ENCODE data around the gene INCENP.

INCENP gene

DNA sequence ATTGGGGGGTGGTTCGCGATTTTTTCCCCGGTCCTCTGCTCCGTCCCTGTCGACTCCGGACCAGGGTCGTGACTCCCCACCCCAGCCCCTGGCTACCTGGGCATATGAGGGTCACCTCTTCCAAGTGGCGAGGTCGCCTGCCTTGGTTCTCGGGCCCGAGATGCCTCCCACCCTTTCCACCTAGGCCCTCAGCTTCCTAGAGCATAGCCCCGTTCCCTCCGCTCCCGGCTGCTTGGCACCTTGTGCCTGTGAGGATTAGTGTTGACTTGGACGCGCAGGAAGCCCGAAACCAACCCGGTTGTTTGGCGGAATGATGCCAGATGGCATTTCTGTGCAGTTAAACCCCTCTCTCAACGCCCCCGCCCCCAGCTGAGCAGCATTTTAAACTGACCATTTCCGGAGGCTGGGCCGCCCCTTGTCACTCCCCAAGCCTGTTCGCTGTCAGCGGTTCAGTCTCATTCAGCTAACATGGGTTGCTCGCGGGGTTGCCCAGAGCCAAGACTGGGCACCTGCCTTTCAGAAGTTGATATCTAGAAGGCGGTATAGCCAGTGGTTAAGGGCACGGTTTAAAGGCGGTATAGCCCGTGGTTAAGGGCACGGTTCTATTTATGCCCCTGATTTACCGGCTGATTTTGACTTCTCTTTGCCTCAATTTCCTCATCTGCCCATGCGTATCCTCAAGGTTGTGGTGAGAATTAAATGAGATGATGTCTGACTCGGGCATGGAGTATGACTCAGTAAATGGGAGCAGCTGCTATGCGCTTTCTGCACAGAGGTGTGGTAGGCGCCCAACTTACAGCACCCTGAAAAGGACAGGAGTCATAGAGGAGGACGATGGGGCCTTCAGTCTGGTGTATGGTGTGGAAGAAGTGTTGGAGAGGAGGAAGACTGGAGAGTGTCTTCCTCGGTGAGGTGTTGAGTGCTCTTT lies 639 bp downstream of the INCENP start:
- peak in 2 of 14 donors; percentile 32 to 44 for DNase-seq

DNA sequence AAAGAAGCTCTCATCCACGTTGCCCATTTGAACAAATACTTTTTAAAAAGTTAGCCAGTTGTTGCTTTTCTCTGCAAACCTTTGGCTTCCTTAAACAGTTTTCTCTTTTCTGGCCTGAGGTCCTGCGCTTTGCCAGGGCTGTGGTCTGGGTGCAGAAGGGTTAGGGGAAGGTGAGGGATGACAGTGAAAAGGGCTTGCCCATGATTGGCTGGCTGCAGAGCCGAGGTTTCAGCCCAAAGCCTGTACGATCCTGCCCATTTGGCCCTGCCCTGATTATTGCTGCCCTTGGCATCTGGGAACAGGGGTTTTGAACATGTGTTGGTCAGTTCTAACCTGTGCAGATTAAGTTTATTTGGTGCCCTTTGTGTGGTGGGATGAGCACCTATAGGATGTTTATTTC lies 1.5 kb downstream of the INCENP start:
- DNase-seq: no peak

GRCh38 chr11:62125881-62126280 lies 2.1 kb downstream of the INCENP start:
- no peak for DNase-seq

DNA sequence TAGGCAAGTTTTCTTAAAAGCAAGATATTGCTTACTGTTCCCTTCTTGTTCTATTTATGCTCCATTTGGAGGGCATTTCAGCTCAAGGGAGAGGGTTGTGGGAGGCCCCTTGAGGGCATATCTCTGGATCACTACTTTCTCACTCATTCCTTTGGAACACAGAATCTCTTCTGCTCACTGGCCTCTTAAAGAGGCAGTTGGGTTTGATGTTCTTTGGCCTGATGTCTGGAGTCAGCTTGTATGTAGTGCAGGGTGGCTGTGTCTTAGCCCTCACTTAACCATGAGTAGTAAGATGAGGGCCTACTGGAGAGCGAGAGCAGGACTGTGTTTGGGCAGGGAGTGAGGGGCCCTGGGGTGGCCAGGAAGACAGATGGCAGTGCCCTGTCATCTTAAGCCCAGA lies 3.6 kb downstream of the INCENP start:
- no peak for DNase-seq

GRCh38 chr11:62127941-62128770 lies 4.3 kb downstream of the INCENP start:
- DNase-seq: no peak

DNA sequence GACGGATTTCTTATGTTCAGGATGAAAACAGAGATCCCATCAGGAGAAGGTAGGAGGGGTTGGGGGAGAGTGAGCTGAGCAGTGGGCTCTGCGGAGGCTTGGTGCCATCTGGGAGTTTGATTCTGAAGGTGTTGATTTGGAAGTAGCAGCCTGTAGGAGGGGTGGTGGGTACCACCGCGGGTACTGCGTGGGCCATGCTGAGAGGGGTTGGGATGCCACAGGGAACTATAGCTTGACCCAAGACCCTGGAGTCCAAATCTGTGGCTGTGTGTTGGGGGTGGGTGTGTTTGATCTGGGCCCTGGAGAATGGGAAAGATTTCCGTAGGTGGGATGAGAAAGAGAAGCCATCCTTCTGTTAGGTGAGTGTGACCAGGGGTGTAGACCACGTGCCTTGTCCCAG lies 5.0 kb downstream of the INCENP start:
- no peak for DNase-seq

- DNase-seq: peak in 1 of 14 donors; percentile 15
These were observed 5.9 kb downstream of the INCENP start for GRCh38 chr11:62129590-62130282.

GRCh38 chr11:62130283-62131169 lies 6.7 kb downstream of the INCENP start:
- no peak for DNase-seq

DNA sequence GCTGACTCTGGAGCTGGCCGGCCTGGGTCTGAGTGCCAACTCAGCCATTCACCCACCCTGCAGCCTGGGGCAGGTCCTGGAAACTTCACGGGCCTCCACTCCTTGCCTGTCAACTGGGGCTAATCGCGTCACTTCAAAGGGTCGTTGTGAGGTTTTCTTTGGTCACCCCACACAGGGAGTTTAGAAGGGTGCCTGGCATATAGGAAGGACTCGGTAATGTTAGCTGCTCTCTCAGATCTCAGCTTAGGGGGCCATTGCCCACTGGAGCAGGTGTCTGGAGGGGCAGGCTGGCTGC lies 7.3 kb downstream of the INCENP start:
- DNase-seq: no peak

DNA sequence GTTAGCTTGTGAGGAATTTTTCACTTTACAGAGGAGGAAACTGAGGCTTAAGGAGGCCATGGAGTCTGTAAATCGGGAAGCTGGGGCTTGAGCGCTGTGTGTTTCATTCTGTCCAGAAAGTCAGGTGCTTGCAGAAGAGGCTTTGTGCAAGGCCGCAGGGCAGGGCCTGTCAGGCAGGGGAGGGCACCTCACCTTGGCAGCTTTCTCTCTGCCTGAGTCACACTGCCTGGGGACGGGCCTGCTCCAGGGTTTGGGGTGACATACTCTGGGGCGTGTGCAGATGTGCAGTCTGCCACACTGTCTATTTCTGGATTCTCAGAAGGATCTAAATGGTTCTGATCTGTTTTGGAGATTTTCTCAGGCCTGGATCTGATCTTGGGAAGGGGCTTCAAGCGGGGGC lies 8.4 kb downstream of the INCENP start:
- no peak for DNase-seq

GRCh38 chr11:62132689-62133293 lies 9.0 kb downstream of the INCENP start:
- no peak for DNase-seq

DNA sequence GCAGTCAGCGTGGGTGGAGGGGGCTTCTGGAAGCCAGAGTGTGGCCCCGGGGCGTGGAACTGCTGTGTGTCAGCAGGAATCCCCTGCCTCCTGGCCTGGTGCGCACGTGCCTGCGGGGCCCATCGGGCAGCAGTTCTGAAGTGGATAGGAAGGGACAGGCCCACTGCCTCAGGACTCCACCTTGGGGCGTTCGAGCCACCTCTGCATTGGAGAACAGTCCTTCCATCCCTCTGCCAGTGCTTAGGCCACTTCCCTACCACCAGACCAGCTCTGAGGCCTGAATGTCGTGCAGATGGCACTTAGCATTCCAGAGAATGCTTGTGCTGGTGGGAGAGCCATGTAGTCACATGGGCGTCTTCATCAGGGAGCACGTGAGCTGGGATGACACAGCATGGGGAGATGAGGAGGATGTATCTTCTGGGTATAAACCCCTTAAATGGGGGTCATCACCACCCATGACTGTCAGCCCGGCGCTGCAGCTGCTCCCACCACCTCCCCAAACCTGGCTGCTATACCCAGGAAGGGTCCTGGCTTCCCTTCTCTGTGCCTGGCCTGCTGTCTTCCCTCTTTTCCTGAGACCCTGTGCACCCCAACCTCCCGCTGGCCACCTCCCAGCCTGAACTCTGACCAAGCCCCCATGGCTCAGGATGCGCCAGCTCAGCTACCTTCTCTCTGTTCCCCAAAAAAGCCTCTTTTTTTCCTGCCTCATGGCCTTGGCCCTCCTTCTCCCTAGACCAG lies 9.7 kb downstream of the INCENP start:
- DNase-seq: no peak

- DNase-seq: peak in 2 of 14 donors; percentile 30 to 96
These were observed 13.6 kb downstream of the INCENP start for GRCh38 chr11:62137276-62137861.

DNA sequence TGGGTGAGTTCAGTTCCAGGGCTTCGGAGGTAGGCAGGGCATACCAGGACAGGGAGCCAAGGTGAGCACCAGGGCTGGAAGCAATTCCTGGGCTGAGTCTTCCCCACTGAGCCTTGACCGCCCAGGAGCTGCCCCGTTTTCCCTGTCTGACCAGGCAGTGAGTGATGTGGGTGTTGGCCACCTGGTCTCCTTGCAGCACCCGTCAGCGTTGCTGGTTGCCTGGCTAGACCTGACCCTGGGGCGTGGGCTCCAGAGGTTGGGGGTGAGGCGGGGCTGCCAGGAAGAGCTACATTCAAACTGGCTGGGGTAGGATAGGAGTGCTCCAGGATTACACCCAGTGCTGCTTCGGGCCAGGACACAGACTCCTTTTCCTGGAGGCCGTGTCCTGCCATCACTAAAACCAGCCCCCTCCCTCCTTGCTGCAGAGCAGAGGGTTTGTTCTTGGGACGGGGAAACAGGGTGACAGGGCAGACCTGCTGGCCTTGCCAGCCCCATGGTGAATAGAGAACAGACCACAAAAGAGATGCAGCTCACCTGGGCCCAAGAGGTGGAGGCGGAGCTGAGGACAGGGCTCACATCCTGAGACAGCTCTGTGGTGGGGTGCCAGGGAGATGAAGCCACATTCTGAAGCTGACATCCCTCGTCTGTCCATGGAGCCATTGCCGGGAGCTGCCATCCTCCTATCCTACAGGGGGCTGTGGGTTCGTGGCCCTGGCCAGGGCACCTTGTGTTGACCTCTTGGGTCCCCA lies 14.2 kb downstream of the INCENP start:
- DNase-seq: no peak

DNA sequence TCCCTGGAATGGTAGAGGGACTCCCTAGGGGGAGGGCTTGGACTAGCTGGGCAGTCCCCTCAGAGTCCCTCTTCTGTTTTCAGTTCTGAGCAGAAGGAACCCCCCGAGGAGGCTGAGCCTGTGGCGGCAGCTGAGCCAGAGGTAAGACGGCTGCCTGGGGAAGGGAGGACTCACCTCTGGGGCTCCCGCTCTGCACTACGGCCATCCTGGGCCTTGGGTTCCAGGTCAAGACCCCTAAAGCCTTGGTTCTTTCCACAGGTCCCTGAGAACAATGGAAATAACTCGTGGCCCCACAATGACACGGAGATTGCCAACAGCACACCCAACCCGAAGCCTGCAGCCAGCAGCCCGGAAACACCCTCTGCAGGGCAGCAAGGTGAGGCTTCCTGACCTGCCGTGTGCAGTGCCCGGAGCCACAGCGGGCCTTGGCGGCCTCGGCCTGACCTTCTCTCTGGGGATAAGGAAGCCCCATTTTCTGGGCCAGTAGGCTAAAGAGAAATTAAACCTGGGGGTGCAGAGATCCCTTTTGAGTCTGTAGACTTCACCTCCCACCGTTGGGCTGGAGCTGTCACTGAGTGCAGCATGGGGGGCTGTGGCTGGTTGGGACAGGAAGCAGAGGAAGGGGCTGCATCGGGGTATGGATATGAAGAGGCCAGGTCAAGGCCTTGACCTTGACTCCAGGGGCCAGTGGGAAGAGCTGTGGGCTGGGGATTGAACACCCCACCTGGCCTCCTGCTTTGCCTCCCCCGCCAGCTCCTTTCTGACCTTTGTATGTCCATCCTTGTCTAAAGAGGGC lies 15.0 kb downstream of the INCENP start:
- DNase-seq: no peak

GRCh38 chr11:62139526-62140303 lies 15.9 kb downstream of the INCENP start:
- DNase-seq: no peak

DNA sequence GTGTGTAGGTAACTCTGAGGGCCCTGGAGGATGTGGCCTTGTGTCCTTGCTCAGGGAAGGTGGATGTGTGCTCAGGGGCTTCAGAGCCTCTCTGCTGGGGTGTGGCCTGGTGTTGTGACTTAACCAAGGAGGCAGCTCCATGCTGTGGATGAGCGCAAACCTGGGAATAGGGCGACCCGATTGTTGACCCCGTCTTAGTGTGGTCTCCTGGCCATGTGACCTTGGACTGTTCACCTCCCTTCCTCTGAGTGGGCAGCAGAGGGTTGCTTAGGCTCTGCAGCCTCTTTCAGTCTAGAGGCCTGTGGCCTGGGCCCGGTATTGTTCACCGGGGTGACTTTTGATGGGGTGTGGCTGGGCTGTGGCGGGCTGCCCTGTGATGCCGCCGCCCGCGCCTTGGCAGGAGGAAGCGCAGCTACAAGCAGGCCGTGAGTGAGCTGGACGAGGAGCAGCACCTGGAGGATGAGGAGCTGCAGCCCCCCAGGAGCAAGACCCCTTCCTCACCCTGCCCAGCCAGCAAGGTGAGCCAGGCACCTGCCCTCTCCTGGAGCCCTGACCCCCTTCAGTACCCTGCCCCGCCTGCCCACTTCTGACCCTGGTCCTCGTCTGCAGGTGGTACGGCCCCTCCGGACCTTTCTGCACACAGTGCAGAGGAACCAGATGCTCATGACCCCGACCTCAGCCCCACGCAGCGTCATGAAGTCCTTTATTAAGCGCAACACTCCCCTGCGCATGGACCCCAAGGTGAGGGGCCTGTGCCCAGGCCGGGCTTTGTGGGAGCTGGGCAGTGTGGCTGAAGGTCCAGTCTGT lies 16.7 kb downstream of the INCENP start:
- DNase-seq: no peak
